HepG2 (cell line): Measurements from ENCODE around the gene NYAP2. TPM values are rescaled to one million over a fixed set of nuclear protein-coding genes. Genes with fewer than 3 reads are reported as not detected.

Experiments used
- ATAC-seq: fragments of 200-7000 bp; cut with Tn5 transposase; 3 replicates; pipeline ENCODE4 v1.9.1; 2020; ENCODE audit warnings: mild to moderate bottlenecking, moderate library complexity
- BruUV-seq: library from RNA; stranded (reverse); fragments of 400-500 nt; replicated peaks from 2 replicates; lab custom pipeline; 2021; lab: Mats Ljungman, UMichigan
- CTCF ChIA-PET: fragments of 300-600 bp; formaldehyde crosslinking; extraction: SDS; loops from one replicate; lab custom pipeline; 2021; ENCODE audit warnings: low total read pairs, inconsistent platforms, low intra/inter-chr PET ratio; lab: Yijun Ruan, JAX
- POLR2A ChIA-PET: fragments of 350-600 bp; sonication (Branson Sonifier 250); formaldehyde crosslinking; loops from one replicate; lab custom pipeline; 2020; ENCODE audit warnings: antibody characterized with exemption, inconsistent platforms; lab: Yijun Ruan, JAX
- DNase-seq: peaks from one replicate; pipeline ENCODE4 v3.0.0-alpha.2; 2015; ENCODE audit warnings: low spot score
- FAIRE-seq: peaks from 3 replicates; lab custom pipeline; 2011; peaks lifted over from hg19 to GRCh38; lab: Jason Lieb, UNC
- H2AFZ ChIP-seq: one replicate; pipeline ENCODE4 v1.6.1; 2011; ENCODE audit warnings: low read length, inconsistent platforms
- H3K27ac ChIP-seq: fragments of 300-600 bp; 3 replicates; pipeline ENCODE4 v1.8.0; 2011; ENCODE audit warnings: mixed run types, mild to moderate bottlenecking, mixed read lengths, low read length, inconsistent platforms; ENCODE audit not compliant: insufficient read depth; ENCODE audit errors: extremely low read length
- H3K27me3 ChIP-seq, 2 experiments: fragments of 200-600 bp in 1 of 2; 2 replicates in 1 of 2; 3 replicates in 1 of 2; pipeline versions ENCODE4 v1.6.0 to v1.8.0; 2011; ENCODE audit warnings: low read length in 2 of 2, mild to moderate bottlenecking in 2 of 2, moderate library complexity in 2 of 2, inconsistent platforms in 1 of 2; ENCODE audit not compliant: insufficient read depth in 2 of 2, control insufficient read depth in 1 of 2
- H3K36me3 ChIP-seq, 2 experiments: fragments of 200-600 bp in 1 of 2; replicated peaks in 1 of 2; 2 replicates in 1 of 2; 3 replicates in 1 of 2; pipeline versions ENCODE4 v1.5.1 to v1.8.0; 2011; ENCODE audit warnings: low read length in 2 of 2, inconsistent platforms in 1 of 2; ENCODE audit not compliant: insufficient read depth in 2 of 2, control insufficient read depth in 1 of 2
- H3K4me1 ChIP-seq: 2 replicates; pipeline ENCODE4 v1.5.1; 2012; ENCODE audit warnings: low read length, inconsistent platforms; ENCODE audit not compliant: insufficient read depth
- H3K4me2 ChIP-seq: 2 replicates; pipeline ENCODE4 v1.6.0; 2011; ENCODE audit warnings: low read depth, low read length, inconsistent platforms
- H3K4me3 ChIP-seq, 3 experiments: fragments of 200-600 bp in 1 of 3; sonication (generic), shearing (Covaris generic) in 1 of 3; replicated peaks in 1 of 3; 2 replicates each; pipeline ENCODE4 v1.5.1; 2011 to 2016; ENCODE audit warnings: low read length in 3 of 3, inconsistent platforms in 2 of 3, low read depth in 2 of 3, mild to moderate bottlenecking in 2 of 3, control low read depth in 1 of 3, mixed read lengths in 1 of 3; ENCODE audit not compliant: insufficient read depth in 1 of 3
- H3K79me2 ChIP-seq: one replicate; pipeline ENCODE4 v1.6.1; 2011; ENCODE audit warnings: low read length, inconsistent platforms; ENCODE audit not compliant: insufficient read depth
- H3K9ac ChIP-seq: 2 replicates; pipeline ENCODE4 v1.6.0; 2011; ENCODE audit warnings: mild to moderate bottlenecking, low read depth, low read length, inconsistent platforms; ENCODE audit not compliant: insufficient read depth
- H3K9me3 ChIP-seq: 2 replicates; pipeline ENCODE4 v1.5.1; 2012; ENCODE audit warnings: mild to moderate bottlenecking, low read length
- H4K20me1 ChIP-seq: 2 replicates; pipeline ENCODE4 v1.6.0; 2011; ENCODE audit warnings: inconsistent platforms, mild to moderate bottlenecking, low read length, moderate library complexity; ENCODE audit not compliant: insufficient read depth
- CBX2 ChIP-seq, 2 experiments: fragments of 200-600 bp in 1 of 2; sonication (generic); formaldehyde crosslinking in 1 of 2; IDR thresholded peaks; 2 replicates each; pipeline versions ENCODE4 v1.7.0 to v1.8.1; 2018 to 2022; ENCODE audit warnings: low read depth in 2 of 2, low read length in 1 of 2, mild to moderate bottlenecking in 1 of 2, missing genetic modification reagents in 1 of 2
- GLI4 ChIP-seq: sonication (generic); formaldehyde crosslinking; IDR thresholded peaks from 2 replicates; pipeline ENCODE4 v1.5.1; 2020; ENCODE audit warnings: missing genetic modification reagents, mild to moderate bottlenecking, moderate library complexity, borderline replicate concordance
- HNF4G ChIP-seq, 2 experiments: sonication (generic) in 1 of 2; formaldehyde crosslinking in 1 of 2; IDR thresholded peaks; 2 replicates each; pipeline versions ENCODE4 v1.4.0 to v1.6.1; 2011 to 2020; ENCODE audit warnings: borderline replicate concordance in 2 of 2, low read depth in 2 of 2, mild to moderate bottlenecking in 2 of 2, low read length in 1 of 2, missing genetic modification reagents in 1 of 2, moderate library complexity in 1 of 2
- MEIS1 ChIP-seq: sonication (generic); formaldehyde crosslinking; IDR thresholded peaks from 2 replicates; pipeline ENCODE4 v1.9.0; 2021; ENCODE audit warnings: mild to moderate bottlenecking, missing genetic modification reagents, moderate library complexity, borderline replicate concordance
- PLRG1 ChIP-seq: fragments of 450-650 bp; conservative IDR thresholded peaks from 2 replicates; pipeline ENCODE4 v1.6.1; 2016
- SETDB1 ChIP-seq: sonication (generic); formaldehyde crosslinking; IDR thresholded peaks from 2 replicates; pipeline ENCODE4 v1.5.1; 2020; ENCODE audit warnings: missing genetic modification reagents, mild to moderate bottlenecking, borderline replicate concordance
- SMC3 ChIP-seq: IDR thresholded peaks from 2 replicates; pipeline ENCODE4 v1.6.1; 2011; ENCODE audit warnings: low read length, improper control_type of control experiment
- WIZ ChIP-seq: sonication (generic); formaldehyde crosslinking; IDR thresholded peaks from 2 replicates; pipeline ENCODE4 v1.5.1; 2020; ENCODE audit warnings: mild to moderate bottlenecking, missing genetic modification reagents
- ZBTB20 ChIP-seq: sonication (generic); formaldehyde crosslinking; IDR thresholded peaks from 2 replicates; pipeline ENCODE4 v1.8.1; 2023; ENCODE audit warnings: missing genetic modification reagents, low read depth, mild to moderate bottlenecking, borderline replicate concordance
- ZNF296 ChIP-seq: sonication (generic); formaldehyde crosslinking; conservative IDR thresholded peaks from 2 replicates; pipeline ENCODE4 v1.5.0; 2020; ENCODE audit warnings: mild to moderate bottlenecking, missing genetic modification reagents
- ZNF639 ChIP-seq: conservative IDR thresholded peaks from 2 replicates; pipeline ENCODE4 v1.6.1; 2018; ENCODE audit warnings: missing genetic modification reagents
- ZNF788 ChIP-seq: sonication (generic); formaldehyde crosslinking; IDR thresholded peaks from 2 replicates; pipeline ENCODE4 v1.5.0; 2020; ENCODE audit warnings: mild to moderate bottlenecking, missing genetic modification reagents, borderline replicate concordance
- ZSCAN31 ChIP-seq: sonication (generic); formaldehyde crosslinking; IDR thresholded peaks from 2 replicates; pipeline ENCODE4 v1.5.0; 2020; ENCODE audit warnings: low read depth, mild to moderate bottlenecking, missing genetic modification reagents
- ZXDC ChIP-seq: sonication (generic); formaldehyde crosslinking; IDR thresholded peaks from 2 replicates; pipeline ENCODE4 v1.5.0; 2020; ENCODE audit warnings: mild to moderate bottlenecking, missing genetic modification reagents
- WGBS: methylation state at CpG from one replicate; pipeline ENCODE4 v1.1.6; 2017; ENCODE audit warnings: low lambda C conversion rate; 5-methylcytosine and 5-hydroxymethylcytosine counted together
- in situ Hi-C: cut with HindIII; loops from 2 replicates; pipeline ENCODE4 v1.10.0; 2017; ENCODE audit warnings: low pct_unique_long_range_greater_than_20kb; ENCODE audit not compliant: extremely low pct_ligation_motif_present
- intact Hi-C: fragments of 100-400 bp; cut with micrococcal nuclease; formaldehyde crosslinking; loops from one replicate; pipeline ENCODE4 v1.10.0; 2022; ENCODE audit not compliant: unreplicated experiment
- polyA plus RNA-seq, 8 experiments: library from polyadenylated mRNA; depleted of rRNA in 3 of 8; stranded (reverse) in 7 of 8; unstranded in 1 of 8; fragments of >200 nt; fragmentation: Illumina TruSeq in 4 of 8; extraction: Trizol in 4 of 8; gene quantifications; 2 replicates each; pipeline versions ENCODE4 v1.2.1 to v1.2.3, GENCODE V29; 2011 to 2016; ENCODE audit warnings: low read depth in 4 of 8, missing spikeins in 1 of 8, mixed read lengths in 1 of 8; ENCODE audit not compliant: insufficient read depth in 1 of 8
- total RNA-seq, 5 experiments: library from RNA; depleted of rRNA; stranded (reverse); fragments of >200 nt; fragmentation: Illumina TruSeq; extraction: Trizol; gene quantifications; 2 replicates each; pipeline ENCODE4 v1.2.3, GENCODE V29; 2016; ENCODE audit warnings: low read depth in 1 of 5

Gene NYAP2
- total and polyA plus RNA-seq, 2 of the 13 experiments (the other 11 are each of a cell fraction or from before 2014, with no cell fraction given) = not detected

GRCh38 chr2:225488743-225489142, 89.2 kb downstream of the NYAP2 start:
- Histone ChIP-seq H3K4me1 (no peaks in the 10 kb centered on the region), H3K27me3 (no peaks in the 10 kb centered on the region), H3K9ac (no peak overlapping the region), H3K79me2 (no peaks in the 10 kb centered on the region), H3K9me3 (no peaks in the 10 kb centered on the region), H2AFZ (no peak overlapping the region), H3K4me3 (no peak overlapping the region), H3K36me3 (no peaks in the 10 kb centered on the region), H4K20me1 (no peaks in the 10 kb centered on the region), H3K27ac (no peak overlapping the region), H3K4me2 (no peak overlapping the region)
- POLR2A ChIA-PET = no interaction called here
- no peak for TF ChIP-seq SETDB1 (CRISPR knock-in tag)
- TF ChIP-seq ZBTB20 (CRISPR knock-in tag) = no peak
- TF ChIP-seq SMC3 = no peak
- TF ChIP-seq ZNF788 (CRISPR knock-in tag) = no peak
- no peak for TF ChIP-seq ZSCAN31 (CRISPR knock-in tag)
- no peak for TF ChIP-seq HNF4G (IDR thresholded peaks at IDR 0.05; ENCODE audit: borderline replicate concordance, low read depth, low read length)
- TF ChIP-seq HNF4G (CRISPR knock-in tag; IDR thresholded peaks at IDR 0.05; ENCODE audit: borderline replicate concordance, low read depth) = no peak
- no peak for TF ChIP-seq CBX2 (IDR thresholded peaks at IDR 0.05; ENCODE audit: low read depth, low read length)
- no peak for TF ChIP-seq CBX2 (CRISPR knock-in tag; IDR thresholded peaks at IDR 0.05; ENCODE audit: low read depth)
- CTCF ChIA-PET = no interaction called here
- DNase-seq (no peak), ATAC-seq (no peak), FAIRE-seq (no peak)
- intact Hi-C loops = no loop called here
- no TSS peak for BruUV-seq
- in situ Hi-C loops = no loop called here
- WGBS = 0% methylated on average over 2 of the region's 2 CpGs

- no peak for ATAC-seq
- 53% methylated on average over 5 of the region's 5 CpGs for WGBS
- POLR2A ChIA-PET = no interaction called here
- TF ChIP-seq ZNF296 (CRISPR knock-in tag) (no peak), ZXDC (no peak), GLI4 (no peak), ZNF639 (CRISPR knock-in tag) (no peak), MEIS1 (CRISPR knock-in tag) (no peak), WIZ (CRISPR knock-in tag) (no peak), PLRG1 (no peak)
Observed at GRCh38 chr2:225493420-225494099, 94.0 kb downstream of the NYAP2 start.

More at GRCh38 chr2:225493420-225494099, 94.0 kb downstream of the NYAP2 start:
- Histone ChIP-seq H3K27ac (no peak overlapping the region), H3K4me1 (no peaks in the 10 kb centered on the region), H3K4me3 (no peak overlapping the region), H3K79me2 (no peaks in the 10 kb centered on the region), H3K4me2 (no peak overlapping the region), H3K27me3 (no peaks in the 10 kb centered on the region), H3K9ac (no peak overlapping the region), H4K20me1 (no peaks in the 10 kb centered on the region), H3K9me3 (no peaks in the 10 kb centered on the region), H2AFZ (no peak overlapping the region), H3K36me3 (no peaks in the 10 kb centered on the region)
- CTCF ChIA-PET = no interaction called here
- no peak for FAIRE-seq
- intact Hi-C loops (no loop called here), in situ Hi-C loops (no loop called here)
- DNase-seq = no peak
- no TSS peak for BruUV-seq
